ENCODE results near the gene UCP3. TPM values are rescaled to one million over a fixed set of nuclear protein-coding genes. Genes with fewer than 3 reads are reported as not detected.
"Not testable (repeated sequence)": the region's sequence is repeated elsewhere in the genome, so short reads cannot be mapped to it uniquely, and the experiment has no call there.

The UCP3 gene
- total RNA-seq, 2 donors from 2014 or later = 1.6 to 2.3 TPM

GRCh38 chr11:73991471-73992006 is 17.3 kb downstream of the UCP3 start:
- intact Hi-C loops (cut with DNase I) = no loop called here
- no peaks in the 10 kb centered on the region for H3K4me1 ChIP-seq
- WGBS, 2 donors = 85 to 87% methylated on average over 6 of the region's 6 CpGs
- ATAC-seq = no peak
- no peak for DNase-seq
- no peaks in the 10 kb centered on the region for H3K36me3 ChIP-seq (replicated peaks in 1 of 2; ENCODE audit: insufficient read depth in 1 of 2, low read depth in 2 of 2)
- no peaks in the 10 kb centered on the region for H3K27me3 ChIP-seq
- H3K9me3 ChIP-seq = no peaks in the 10 kb centered on the region
- H3K27ac ChIP-seq = no peak overlapping the region
- no peak overlapping the region for H3K4me3 ChIP-seq
- TF ChIP-seq CTCF (IDR thresholded peaks at IDR 0.05) = no peak
- no peak for TF ChIP-seq POLR2A (IDR thresholded peaks at IDR 0.05)

- ATAC-seq (no peak), DNase-seq (no peak)
- Histone ChIP-seq H3K27ac (no peak overlapping the region), H3K4me3 (no peak overlapping the region), H3K9me3 (no peaks in the 10 kb centered on the region), H3K36me3 (replicated peaks in 1 of 2; ENCODE audit: insufficient read depth in 1 of 2, low read depth in 2 of 2) (no peaks in the 10 kb centered on the region), H3K27me3 (no peaks in the 10 kb centered on the region), H3K4me1 (no peaks in the 10 kb centered on the region)
- intact Hi-C loops (cut with DNase I) = no loop called here
- WGBS, 2 donors = 70 to 80% methylated on average over 2 of the region's 2 CpGs
- no peak for TF ChIP-seq POLR2A (IDR thresholded peaks at IDR 0.05)
These were observed 18.2 kb downstream of the UCP3 start for GRCh38 chr11:73990730-73991129.

- no peaks in the 10 kb centered on the region for H3K9me3 ChIP-seq
- H3K27me3 ChIP-seq = no peaks in the 10 kb centered on the region
- H3K4me3 ChIP-seq = no peak overlapping the region
- no peaks in the 10 kb centered on the region for H3K36me3 ChIP-seq (replicated peaks in 1 of 2; ENCODE audit: insufficient read depth in 1 of 2, low read depth in 2 of 2)
- no peak for DNase-seq
- no peak for ATAC-seq
- TF ChIP-seq CTCF (IDR thresholded peaks at IDR 0.05) (no peak), POLR2A (IDR thresholded peaks at IDR 0.05) (no peak)
- no peaks in the 10 kb centered on the region for H3K4me1 ChIP-seq
- 82 to 85% methylated on average over 6 of the region's 6 CpGs for WGBS, 2 donors
- intact Hi-C loops (cut with DNase I) = no loop called here
- H3K27ac ChIP-seq = no peak overlapping the region
These were observed 19.7 kb downstream of the UCP3 start for GRCh38 chr11:73989156-73989555.

GRCh38 chr11:73988227-73988626 is 20.7 kb downstream of the UCP3 start:
- DNase-seq = no peak
- H3K9me3 ChIP-seq = no peaks in the 10 kb centered on the region
- TF ChIP-seq POLR2A (IDR thresholded peaks at IDR 0.05) = no peak
- no peak for TF ChIP-seq CTCF (IDR thresholded peaks at IDR 0.05)
- no peaks in the 10 kb centered on the region for H3K27me3 ChIP-seq
- no peak for ATAC-seq
- no peak overlapping the region for H3K4me3 ChIP-seq
- H3K4me1 ChIP-seq = peaks cover 7% of the 10 kb centered on the region
- H3K36me3 ChIP-seq (replicated peaks in 1 of 2; ENCODE audit: insufficient read depth in 1 of 2, low read depth in 2 of 2) = no peaks in the 10 kb centered on the region
- WGBS, 2 donors = 66 to 67% methylated on average over 7 of the region's 7 CpGs
- no peak overlapping the region for H3K27ac ChIP-seq
- intact Hi-C loops (cut with DNase I) = no loop called here

- H3K27ac ChIP-seq; ATAC-seq; H3K4me3 ChIP-seq; H3K27me3 ChIP-seq; H3K36me3 ChIP-seq (replicated peaks in 1 of 2; ENCODE audit: insufficient read depth in 1 of 2, low read depth in 2 of 2); intact Hi-C loops (cut with DNase I); DNase-seq; H3K9me3 ChIP-seq: not testable (repeated sequence)
- 90 to 91% methylated on average over 4 of the region's 4 CpGs for WGBS, 2 donors
- peaks cover 26% of the 10 kb centered on the region for H3K4me1 ChIP-seq
These were observed 23.2 kb downstream of the UCP3 start for GRCh38 chr11:73985661-73986060.
